Neural cell (in vitro differentiated cells): ENCODE results near the gene PVALEF. TPM values are rescaled to one million over a fixed set of nuclear protein-coding genes. Genes with fewer than 3 reads are reported as not detected.

Experiments used
- H2AFZ ChIP-seq: fragments of 200-600, 300-800 bp; sonication (generic), shearing (Covaris generic); 2 replicates; pipeline ENCODE4 v1.6.0; 2014; ENCODE audit warnings: low read depth, mild to moderate bottlenecking, antibody characterized with exemption, low read length, moderate library complexity
- H3F3A ChIP-seq: fragments of 200-600 bp; shearing (Covaris generic); 2 replicates; pipeline ENCODE4 v1.6.1; 2016; ENCODE audit warnings: mild to moderate bottlenecking, moderate library complexity, mixed read lengths, antibody characterized with exemption, low read length; ENCODE audit not compliant: insufficient read depth, poor library complexity, severe bottlenecking
- H3K27ac ChIP-seq: fragments of 200-600, 300-800 bp; sonication (generic), shearing (Covaris generic); 2 replicates; pipeline ENCODE4 v1.5.1; 2014; ENCODE audit warnings: mild to moderate bottlenecking, low read length, moderate library complexity
- H3K27me3 ChIP-seq: fragments of 300-800, 200-600 bp; sonication (generic), shearing (Covaris generic); 2 replicates; pipeline ENCODE4 v1.6.0; 2014; ENCODE audit warnings: mild to moderate bottlenecking, low read depth, low read length, moderate library complexity; ENCODE audit not compliant: insufficient read depth
- H3K36me3 ChIP-seq: fragments of 300-800, 200-600 bp; sonication (generic), shearing (Covaris generic); 2 replicates; pipeline ENCODE4 v1.5.1; 2014; ENCODE audit warnings: mild to moderate bottlenecking, antibody characterized with exemption, low read length, moderate library complexity; ENCODE audit not compliant: insufficient read depth
- H3K4me2 ChIP-seq: fragments of 300-800, 200-600 bp; sonication (generic), shearing (Covaris generic); 2 replicates; pipeline ENCODE4 v1.6.0; 2014; ENCODE audit warnings: mild to moderate bottlenecking, low read length
- H3K4me3 ChIP-seq: fragments of 300-800, 200-600 bp; sonication (generic), shearing (Covaris generic); 2 replicates; pipeline ENCODE4 v1.5.1; 2014; ENCODE audit warnings: mild to moderate bottlenecking, low read length, moderate library complexity
- H3K79me2 ChIP-seq: fragments of 200-600 bp; shearing (Covaris generic); replicated peaks from 2 replicates; pipeline ENCODE4 v1.6.0; 2014; ENCODE audit warnings: mild to moderate bottlenecking, low read length, moderate library complexity; ENCODE audit not compliant: insufficient read depth
- H3K9ac ChIP-seq: fragments of 300-800, 200-600 bp; sonication (generic), shearing (Covaris generic); 2 replicates; pipeline ENCODE4 v1.6.1; 2016; ENCODE audit warnings: mild to moderate bottlenecking, low read length, mixed read lengths
- H3K9me2 ChIP-seq: fragments of 200-600 bp; shearing (Covaris generic); 2 replicates; pipeline ENCODE4 v1.6.1; 2016; ENCODE audit warnings: mild to moderate bottlenecking, low read length, mixed read lengths; ENCODE audit not compliant: insufficient read depth
- H3K9me3 ChIP-seq: fragments of 200-600, 300-800 bp; sonication (generic), shearing (Covaris generic); 2 replicates; pipeline ENCODE4 v1.6.1; 2016; ENCODE audit warnings: mild to moderate bottlenecking, mixed run types, low read length, moderate library complexity, mixed read lengths
- H4K20me1 ChIP-seq: fragments of 200-600 bp; shearing (Covaris generic); 2 replicates; pipeline ENCODE4 v1.6.1; 2016; ENCODE audit warnings: mild to moderate bottlenecking, mixed run types; ENCODE audit not compliant: insufficient read depth
- EP300 ChIP-seq: fragments of 450-650 bp; conservative IDR thresholded peaks from 2 replicates; pipeline ENCODE4 v1.6.1; 2014; ENCODE audit warnings: antibody characterized with exemption, mild to moderate bottlenecking, moderate library complexity; ENCODE audit not compliant: poor library complexity, severe bottlenecking
- EZH2 ChIP-seq: fragments of 200-600, 300-800 bp; shearing (Covaris generic), sonication (generic); IDR thresholded peaks from 2 replicates; pipeline ENCODE4 v1.6.1; 2014; ENCODE audit warnings: antibody characterized with exemption, low read length, borderline replicate concordance, mild to moderate bottlenecking; ENCODE audit not compliant: insufficient read depth, poor library complexity, severe bottlenecking
- MXI1 ChIP-seq: fragments of 450-650 bp; conservative IDR thresholded peaks from 2 replicates; pipeline ENCODE4 v1.6.1; 2014; ENCODE audit warnings: antibody characterized with exemption, mild to moderate bottlenecking; ENCODE audit not compliant: poor library complexity, severe bottlenecking
- POLR2AphosphoS5 ChIP-seq: IDR thresholded peaks from 2 replicates; pipeline ENCODE4 v1.6.1; 2012
- RAD21 ChIP-seq: fragments of 450-650 bp; conservative IDR thresholded peaks from 2 replicates; pipeline ENCODE4 v1.6.1; 2014; ENCODE audit warnings: antibody characterized with exemption, mild to moderate bottlenecking, moderate library complexity
- SMC3 ChIP-seq: fragments of 450-650 bp; conservative IDR thresholded peaks from 2 replicates; pipeline ENCODE4 v1.6.1; 2014; ENCODE audit warnings: antibody characterized with exemption, mild to moderate bottlenecking, moderate library complexity; ENCODE audit not compliant: poor library complexity
- TAF1 ChIP-seq: IDR thresholded peaks from 2 replicates; pipeline ENCODE4 v1.6.1; 2012; ENCODE audit warnings: low read depth
- polyA plus RNA-seq: library from polyadenylated mRNA; depleted of rRNA; stranded (reverse); fragments of >200 nt; gene quantifications from 2 replicates; pipeline ENCODE4 v1.2.3, GENCODE V29; 2014
- TF ChIP-seq, protein P1 (sequence below): IDR thresholded peaks from 2 replicates; pipeline ENCODE4 v1.6.1; 2012; ENCODE audit warnings: borderline replicate concordance
- TF ChIP-seq, protein P2 (sequence below): fragments of 450-650 bp; IDR thresholded peaks from 2 replicates; pipeline ENCODE4 v1.5.1; 2014; ENCODE audit warnings: antibody characterized with exemption, mild to moderate bottlenecking, moderate library complexity; ENCODE audit not compliant: poor library complexity, severe bottlenecking

Gene PVALEF
- polyA plus RNA-seq, 1 donor from 2014 or later = not detected

DNA sequence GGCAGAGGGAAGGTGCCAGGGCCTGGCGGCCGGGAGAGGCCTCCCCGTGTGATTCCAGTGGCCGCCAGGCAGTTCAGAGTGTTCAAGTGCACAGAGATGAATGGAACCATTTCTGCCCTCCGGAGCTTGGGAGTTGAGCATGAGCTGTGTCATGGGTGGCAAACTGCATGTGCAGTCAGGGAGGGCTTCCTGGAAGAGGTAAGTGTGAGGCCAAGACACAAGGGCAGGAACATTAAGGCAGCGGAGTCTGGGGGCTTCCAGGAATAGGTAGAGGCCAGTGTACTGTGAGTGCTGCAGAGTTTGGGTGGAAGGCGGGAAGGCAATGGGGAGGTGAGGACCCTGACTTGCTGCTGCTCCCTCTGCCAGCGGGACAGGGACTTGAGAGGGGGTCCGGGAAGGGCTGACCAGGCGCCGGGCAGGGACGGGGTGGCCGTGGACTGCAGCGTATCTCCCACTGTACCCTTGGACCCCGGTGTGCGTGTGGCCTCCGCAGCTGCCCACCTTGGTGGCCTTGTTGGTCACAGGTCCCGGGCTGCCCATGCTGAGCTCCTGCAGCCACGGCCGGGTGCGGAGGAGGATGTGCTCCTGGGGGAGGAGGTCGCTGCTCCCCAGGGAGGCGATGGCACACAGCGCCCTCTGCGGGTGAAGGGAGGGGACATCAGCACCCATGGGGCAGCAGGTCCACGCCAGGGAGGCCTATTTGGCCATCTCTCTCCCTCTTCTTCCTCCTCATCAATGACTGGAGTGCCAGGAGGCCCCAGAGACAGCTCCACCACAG is 64.9 kb downstream of the PVALEF start:
- Histone ChIP-seq H3K9me3 (no peaks in the 10 kb centered on the region), H4K20me1 (no peaks in the 10 kb centered on the region), H3K27me3 (no peaks in the 10 kb centered on the region), H3K27ac (no peak overlapping the region), H3K4me2 (no peak overlapping the region), H3K4me3 (no peak overlapping the region), H3K9me2 (no peaks in the 10 kb centered on the region), H2AFZ (no peak overlapping the region), H3K9ac (no peak overlapping the region), H3K79me2 (no peaks in the 10 kb centered on the region), H3K36me3 (peaks cover 4% of the 10 kb centered on the region), H3F3A (no peaks in the 10 kb centered on the region)
- TF ChIP-seq RAD21 = no peak
- no peak for TF ChIP-seq EP300
- TF ChIP-seq, protein P1, sequence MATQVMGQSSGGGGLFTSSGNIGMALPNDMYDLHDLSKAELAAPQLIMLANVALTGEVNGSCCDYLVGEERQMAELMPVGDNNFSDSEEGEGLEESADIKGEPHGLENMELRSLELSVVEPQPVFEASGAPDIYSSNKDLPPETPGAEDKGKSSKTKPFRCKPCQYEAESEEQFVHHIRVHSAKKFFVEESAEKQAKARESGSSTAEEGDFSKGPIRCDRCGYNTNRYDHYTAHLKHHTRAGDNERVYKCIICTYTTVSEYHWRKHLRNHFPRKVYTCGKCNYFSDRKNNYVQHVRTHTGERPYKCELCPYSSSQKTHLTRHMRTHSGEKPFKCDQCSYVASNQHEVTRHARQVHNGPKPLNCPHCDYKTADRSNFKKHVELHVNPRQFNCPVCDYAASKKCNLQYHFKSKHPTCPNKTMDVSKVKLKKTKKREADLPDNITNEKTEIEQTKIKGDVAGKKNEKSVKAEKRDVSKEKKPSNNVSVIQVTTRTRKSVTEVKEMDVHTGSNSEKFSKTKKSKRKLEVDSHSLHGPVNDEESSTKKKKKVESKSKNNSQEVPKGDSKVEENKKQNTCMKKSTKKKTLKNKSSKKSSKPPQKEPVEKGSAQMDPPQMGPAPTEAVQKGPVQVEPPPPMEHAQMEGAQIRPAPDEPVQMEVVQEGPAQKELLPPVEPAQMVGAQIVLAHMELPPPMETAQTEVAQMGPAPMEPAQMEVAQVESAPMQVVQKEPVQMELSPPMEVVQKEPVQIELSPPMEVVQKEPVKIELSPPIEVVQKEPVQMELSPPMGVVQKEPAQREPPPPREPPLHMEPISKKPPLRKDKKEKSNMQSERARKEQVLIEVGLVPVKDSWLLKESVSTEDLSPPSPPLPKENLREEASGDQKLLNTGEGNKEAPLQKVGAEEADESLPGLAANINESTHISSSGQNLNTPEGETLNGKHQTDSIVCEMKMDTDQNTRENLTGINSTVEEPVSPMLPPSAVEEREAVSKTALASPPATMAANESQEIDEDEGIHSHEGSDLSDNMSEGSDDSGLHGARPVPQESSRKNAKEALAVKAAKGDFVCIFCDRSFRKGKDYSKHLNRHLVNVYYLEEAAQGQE = no peak
- TF ChIP-seq EZH2 = no peak
- no peak for TF ChIP-seq MXI1
- TF ChIP-seq SMC3 = no peak
- no peak for TF ChIP-seq TAF1
- TF ChIP-seq, protein P2, sequence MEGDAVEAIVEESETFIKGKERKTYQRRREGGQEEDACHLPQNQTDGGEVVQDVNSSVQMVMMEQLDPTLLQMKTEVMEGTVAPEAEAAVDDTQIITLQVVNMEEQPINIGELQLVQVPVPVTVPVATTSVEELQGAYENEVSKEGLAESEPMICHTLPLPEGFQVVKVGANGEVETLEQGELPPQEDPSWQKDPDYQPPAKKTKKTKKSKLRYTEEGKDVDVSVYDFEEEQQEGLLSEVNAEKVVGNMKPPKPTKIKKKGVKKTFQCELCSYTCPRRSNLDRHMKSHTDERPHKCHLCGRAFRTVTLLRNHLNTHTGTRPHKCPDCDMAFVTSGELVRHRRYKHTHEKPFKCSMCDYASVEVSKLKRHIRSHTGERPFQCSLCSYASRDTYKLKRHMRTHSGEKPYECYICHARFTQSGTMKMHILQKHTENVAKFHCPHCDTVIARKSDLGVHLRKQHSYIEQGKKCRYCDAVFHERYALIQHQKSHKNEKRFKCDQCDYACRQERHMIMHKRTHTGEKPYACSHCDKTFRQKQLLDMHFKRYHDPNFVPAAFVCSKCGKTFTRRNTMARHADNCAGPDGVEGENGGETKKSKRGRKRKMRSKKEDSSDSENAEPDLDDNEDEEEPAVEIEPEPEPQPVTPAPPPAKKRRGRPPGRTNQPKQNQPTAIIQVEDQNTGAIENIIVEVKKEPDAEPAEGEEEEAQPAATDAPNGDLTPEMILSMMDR = no peak
- TF ChIP-seq POLR2AphosphoS5 = no peak

DNA sequence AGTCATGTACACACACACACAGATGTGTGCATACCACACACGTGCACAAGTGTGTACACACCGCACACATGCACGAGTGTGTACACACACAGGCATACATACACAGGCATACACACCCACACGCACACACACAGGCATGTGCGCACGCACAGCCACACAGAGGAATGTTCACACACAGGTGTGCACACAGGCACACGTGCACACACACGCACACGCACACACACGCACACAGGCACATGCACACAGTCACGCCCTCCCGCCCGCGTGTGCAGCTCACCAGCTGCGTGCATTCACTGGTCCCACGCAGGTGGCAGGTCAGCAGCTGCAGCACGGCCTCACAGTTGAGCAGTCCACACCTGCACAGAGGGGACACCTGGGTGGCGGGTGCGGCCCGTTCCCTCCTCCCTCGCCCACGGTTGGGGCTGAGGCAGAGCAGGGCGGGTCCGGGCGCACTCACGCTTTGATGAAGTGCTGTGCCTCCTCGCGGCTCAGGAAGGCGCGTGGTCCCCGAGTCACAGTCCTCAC is 65.9 kb downstream of the PVALEF start:
- H3F3A ChIP-seq = no peaks in the 10 kb centered on the region
- no peaks in the 10 kb centered on the region for H4K20me1 ChIP-seq
- H3K79me2 ChIP-seq = no peaks in the 10 kb centered on the region
- H2AFZ ChIP-seq = no peak overlapping the region
- H3K27ac ChIP-seq = no peak overlapping the region
- H3K4me3 ChIP-seq = no peak overlapping the region
- H3K27me3 ChIP-seq = no peaks in the 10 kb centered on the region
- no peaks in the 10 kb centered on the region for H3K9me3 ChIP-seq
- H3K9me2 ChIP-seq = no peaks in the 10 kb centered on the region
- no peak for TF ChIP-seq EP300
- no peak for TF ChIP-seq SMC3
- TF ChIP-seq RAD21 = no peak
- TF ChIP-seq TAF1 = no peak
- TF ChIP-seq, protein P1 = no peak
- no peak for TF ChIP-seq MXI1
- no peak for TF ChIP-seq EZH2
- no peak for TF ChIP-seq POLR2AphosphoS5
- TF ChIP-seq, protein P2 = no peak
- peaks cover 4% of the 10 kb centered on the region for H3K36me3 ChIP-seq
- H3K9ac ChIP-seq = no peak overlapping the region
- H3K4me2 ChIP-seq = no peak overlapping the region
